Superior temporal gyrus (tissue), 1 donor: ENCODE results near the gene MYOT.
A peak's percentile ranks its signal among the peaks of the same experiment; 100 is the strongest.
"Not testable (repeated sequence)": the region's sequence is repeated elsewhere in the genome, so short reads cannot be mapped to it uniquely, and the experiment has no call there.

ENCODE experiments used
- DNase-seq: peaks from one replicate; pipeline ENCODE4 v3.0.0-alpha.2; 2016; ENCODE audit errors: extremely low spot score

The MYOT gene

GRCh38 chr5:137867664-137868063 is at the start of gene MYOT:
MYOT (plus strand) TSS chr5:137867860; CDS start chr5:137870652, 2,792 bp downstream.
- DNase-seq: peak; percentile 51

GRCh38 chr5:137819766-137820165 is 47.9 kb upstream of the MYOT start:
- no peak for DNase-seq

GRCh38 chr5:137822158-137822764 is 45.4 kb upstream of the MYOT start:
- peak; percentile 77 for DNase-seq

GRCh38 chr5:137822984-137823383 is 44.7 kb upstream of the MYOT start:
- no peak for DNase-seq

- no peak for DNase-seq
Measured at GRCh38 chr5:137825165-137825564, 42.5 kb upstream of the MYOT start.

- no peak for DNase-seq
Measured at GRCh38 chr5:137826067-137826466, 41.6 kb upstream of the MYOT start.

GRCh38 chr5:137828180-137828579 is 39.5 kb upstream of the MYOT start:
- DNase-seq: peak; percentile 42

GRCh38 chr5:137828664-137829063 is 39.0 kb upstream of the MYOT start:
- no peak for DNase-seq

GRCh38 chr5:137831105-137831504 is 36.6 kb upstream of the MYOT start:
- DNase-seq: no peak

- peak; percentile 42 for DNase-seq
Measured at GRCh38 chr5:137831526-137831925, 36.1 kb upstream of the MYOT start.

- DNase-seq: no peak
Measured at GRCh38 chr5:137832416-137832815, 35.2 kb upstream of the MYOT start.

GRCh38 chr5:137833463-137833862 is 34.2 kb upstream of the MYOT start:
- DNase-seq: no peak

GRCh38 chr5:137834498-137835049 is 33.1 kb upstream of the MYOT start:
- peak; percentile 35 for DNase-seq

- DNase-seq: peak; percentile 75
Measured at GRCh38 chr5:137836298-137836697, 31.4 kb upstream of the MYOT start.

GRCh38 chr5:137836997-137837396 is 30.7 kb upstream of the MYOT start:
- DNase-seq: peak; percentile 82

GRCh38 chr5:137837491-137838394 is 29.9 kb upstream of the MYOT start:
- peak; percentile 68 for DNase-seq

- DNase-seq: peak; percentile 35
Measured at GRCh38 chr5:137838976-137839375, 28.7 kb upstream of the MYOT start.

- no peak for DNase-seq
Measured at GRCh38 chr5:137842296-137842695, 25.4 kb upstream of the MYOT start.

GRCh38 chr5:137843676-137844299 is 23.9 kb upstream of the MYOT start:
- no peak for DNase-seq

- no peak for DNase-seq
Measured at GRCh38 chr5:137845472-137845871, 22.2 kb upstream of the MYOT start.

GRCh38 chr5:137847687-137848086 is 20.0 kb upstream of the MYOT start:
- peak; percentile 43 for DNase-seq

- DNase-seq: not testable (repeated sequence)
Measured at GRCh38 chr5:137853165-137853564, 14.5 kb upstream of the MYOT start.
